A673 (cell line): ENCODE measurements around the gene WDHD1.
"Not testable (repeated sequence)": the region's sequence is repeated elsewhere in the genome, so short reads cannot be mapped to it uniquely, and the experiment has no call there.

Experiments
- EZH2 ChIP-seq: fragments of 200-600 bp; sonication (generic); IDR thresholded peaks from 2 replicates; pipeline ENCODE4 v1.6.1; 2017; ENCODE audit warnings: borderline replicate concordance, low read depth, mild to moderate bottlenecking, mixed read lengths, antibody characterized with exemption, low read length; ENCODE audit not compliant: poor library complexity, severe bottlenecking
- TF ChIP-seq, protein P1 (sequence below): fragments of 300-800, 200-600 bp; sonication (generic); conservative IDR thresholded peaks from 2 replicates; pipeline ENCODE4 v1.5.1; 2017; ENCODE audit warnings: low read depth, mild to moderate bottlenecking, antibody characterized with exemption, low read length, moderate library complexity, mixed read lengths

DNA sequence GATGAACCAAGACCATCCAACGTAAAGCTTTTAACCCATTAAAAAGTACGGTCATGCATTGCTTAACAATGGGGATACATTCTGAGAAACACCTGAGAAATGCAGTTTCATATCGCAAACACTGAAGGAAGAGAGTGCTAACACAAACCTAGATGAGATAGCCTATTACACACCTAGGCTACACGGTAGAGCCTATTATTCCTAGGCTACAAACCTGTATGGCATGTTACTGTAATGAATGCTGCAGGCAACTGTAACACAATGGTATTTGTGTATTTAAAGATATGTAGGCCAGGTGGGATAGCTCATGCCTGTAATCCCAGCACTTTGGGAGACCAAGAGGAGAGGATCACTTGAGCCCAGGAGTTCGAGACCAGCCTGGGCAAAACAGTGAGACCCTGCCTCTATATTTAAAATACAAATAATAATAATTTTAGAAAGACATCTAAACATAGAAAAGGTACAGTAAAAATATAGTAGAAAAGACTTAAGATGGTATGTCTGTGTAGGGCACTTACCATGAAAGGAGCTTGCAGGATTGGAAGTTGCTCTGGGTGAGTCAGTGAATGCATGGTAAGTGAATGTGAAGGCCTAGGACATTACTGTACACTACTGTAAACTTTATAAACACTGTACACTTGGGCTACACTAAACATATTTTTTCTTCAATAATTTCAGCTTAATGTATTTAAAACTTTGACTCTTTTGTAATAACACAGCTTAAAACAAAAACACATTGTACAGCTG, 128.9 kb downstream of the WDHD1 start:
- TF ChIP-seq, protein P1, sequence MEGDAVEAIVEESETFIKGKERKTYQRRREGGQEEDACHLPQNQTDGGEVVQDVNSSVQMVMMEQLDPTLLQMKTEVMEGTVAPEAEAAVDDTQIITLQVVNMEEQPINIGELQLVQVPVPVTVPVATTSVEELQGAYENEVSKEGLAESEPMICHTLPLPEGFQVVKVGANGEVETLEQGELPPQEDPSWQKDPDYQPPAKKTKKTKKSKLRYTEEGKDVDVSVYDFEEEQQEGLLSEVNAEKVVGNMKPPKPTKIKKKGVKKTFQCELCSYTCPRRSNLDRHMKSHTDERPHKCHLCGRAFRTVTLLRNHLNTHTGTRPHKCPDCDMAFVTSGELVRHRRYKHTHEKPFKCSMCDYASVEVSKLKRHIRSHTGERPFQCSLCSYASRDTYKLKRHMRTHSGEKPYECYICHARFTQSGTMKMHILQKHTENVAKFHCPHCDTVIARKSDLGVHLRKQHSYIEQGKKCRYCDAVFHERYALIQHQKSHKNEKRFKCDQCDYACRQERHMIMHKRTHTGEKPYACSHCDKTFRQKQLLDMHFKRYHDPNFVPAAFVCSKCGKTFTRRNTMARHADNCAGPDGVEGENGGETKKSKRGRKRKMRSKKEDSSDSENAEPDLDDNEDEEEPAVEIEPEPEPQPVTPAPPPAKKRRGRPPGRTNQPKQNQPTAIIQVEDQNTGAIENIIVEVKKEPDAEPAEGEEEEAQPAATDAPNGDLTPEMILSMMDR: not testable (repeated sequence)
- TF ChIP-seq EZH2: not testable (repeated sequence)
